Ovary (tissue), 10 donors: ENCODE measurements around the gene AAR2. TPM values are rescaled to one million over a fixed set of nuclear protein-coding genes. Genes with fewer than 3 reads are reported as not detected.

ENCODE experiments used
- DNase-seq, 5 donors: peaks; one replicate each; pipeline ENCODE4 v3.0.0-alpha.2; 2019 to 2020
- H3K27ac ChIP-seq, 2 donors: fragments of 200-600 bp; one replicate each; pipeline versions ENCODE4 v1.5.1 to v1.8.0; 2019 to 2022
- H3K27me3 ChIP-seq: fragments of 200-600 bp; one replicate; pipeline ENCODE4 v1.8.0; 2022
- H3K36me3 ChIP-seq: fragments of 200-600 bp; sonication (generic); one replicate; pipeline ENCODE4 v1.5.1; 2019
- H3K4me1 ChIP-seq: one replicate; pipeline ENCODE4 v1.8.1; 2013; ENCODE audit warnings: mild to moderate bottlenecking, moderate library complexity; ENCODE audit not compliant: insufficient read depth
- H3K4me3 ChIP-seq: fragments of 200-600 bp; sonication (generic); one replicate; pipeline ENCODE4 v1.5.1; 2017
- H3K9me3 ChIP-seq, 2 donors: fragments of 200-600 bp in 1 of 2; sonication (generic) in 1 of 2; one replicate each; pipeline versions ENCODE4 v1.5.1 to v1.8.1; 2013 to 2019; ENCODE audit warnings: mild to moderate bottlenecking in 1 of 2, moderate library complexity in 1 of 2
- EP300 ChIP-seq: sonication (generic); formaldehyde crosslinking; IDR thresholded peaks from one replicate; pipeline ENCODE4 v1.6.1; 2017; ENCODE audit warnings: antibody characterized with exemption
- POLR2A ChIP-seq: fragments of 450-650 bp; IDR thresholded peaks from one replicate; pipeline ENCODE4 v1.6.1; 2017; ENCODE audit warnings: antibody characterized with exemption, mild to moderate bottlenecking, moderate library complexity
- WGBS, 3 donors: extraction: QIAGEN DNeasy Blood & Tissue Kit in 1 of 3; methylation state at CpG; one replicate each; pipeline versions ENCODE4 v1.1.5 to v1.1.7; 2013 to 2017; 5-methylcytosine and 5-hydroxymethylcytosine counted together
- intact Hi-C, 4 donors: fragments of 100-400 bp; cut with DNase I; formaldehyde crosslinking; loops; one replicate each; pipeline versions ENCODE4 v1.11.0 to v1.15.1; 2022 to 2023
- long read RNA-seq, 3 donors: library from polyadenylated mRNA in 2 of 3; unstranded in 2 of 3; transcript quantifications; one replicate each; pipeline ENCODE4 v2.0.0 and lab custom pipeline, GENCODE V29; 2021 to 2026
- polyA plus RNA-seq, 2 donors: library from polyadenylated mRNA; stranded (reverse); fragments of 200-250 nt in 1 of 2; fragments of 350-450 nt in 1 of 2; fragmentation: Illumina TruSeq in 1 of 2; extraction: RNeasy Lipid Tissue Mini Kit (QIAGEN cat#74804) in 1 of 2; gene quantifications; one replicate each; pipeline ENCODE4 v1.2.3, GENCODE V29; 2013 to 2014
- total RNA-seq, 7 donors: library from RNA; depleted of rRNA in 2 of 7; stranded (reverse); fragments of >200 nt in 2 of 7; fragmentation: NEBNext Ultra II Directional in 3 of 7; extraction: Animal tissue kit (Norgen Biotek cat#: 25700) in 3 of 7; gene quantifications; one replicate each; pipeline versions ENCODE4 v1.1.0 to v1.2.4, GENCODE V29; 2016 to 2023
- TF ChIP-seq, protein P1 (sequence below), 3 donors: fragments of 450-650 bp in 2 of 3; fragments of 200-600 bp in 1 of 3; IDR thresholded peaks; one replicate each; pipeline versions ENCODE4 v1.5.1 to v1.8.0; 2016 to 2022; ENCODE audit warnings: antibody characterized with exemption in 3 of 3, mild to moderate bottlenecking in 1 of 3
- donor health status: DM: no; HTN: no; CAD: no; lungs with moderate emphysema.
- donor health status: DM: no; HTN: no; CAD: no.
- donor health status: Bipolar disorder and iron deficiency.
- donor health status: DM: yes; HTN: yes; CAD: no.
- donor health status: DM: no; HTN: no; CAD: no.
- donor health status: DM: yes; HTN: yes; CAD: no.

Gene AAR2, protein sequence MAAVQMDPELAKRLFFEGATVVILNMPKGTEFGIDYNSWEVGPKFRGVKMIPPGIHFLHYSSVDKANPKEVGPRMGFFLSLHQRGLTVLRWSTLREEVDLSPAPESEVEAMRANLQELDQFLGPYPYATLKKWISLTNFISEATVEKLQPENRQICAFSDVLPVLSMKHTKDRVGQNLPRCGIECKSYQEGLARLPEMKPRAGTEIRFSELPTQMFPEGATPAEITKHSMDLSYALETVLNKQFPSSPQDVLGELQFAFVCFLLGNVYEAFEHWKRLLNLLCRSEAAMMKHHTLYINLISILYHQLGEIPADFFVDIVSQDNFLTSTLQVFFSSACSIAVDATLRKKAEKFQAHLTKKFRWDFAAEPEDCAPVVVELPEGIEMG
- 10 to 100 TPM; 19.7 to 30.9 (median 26.6) TPM for total RNA-seq
- 10 to 100 TPM; 24.4 to 40.2 TPM for polyA plus RNA-seq
- long read RNA-seq, donor 1, transcript AAR2-202 (4 exons, 2,689 nt), result minor isoform, 21 of 480 reads
- long read RNA-seq, donor 1, transcript AAR2-201 (4 exons, 2,430 nt), result major isoform, 315 of 480 reads
- long read RNA-seq, donor 1, partial matches to known transcripts, result 126 of 480 reads
- long read RNA-seq, donor 1, other reads (novel, unspliced or antisense), result 18 of 480 reads
- long read RNA-seq, donor 2, transcript AAR2-201 (4 exons, 2,430 nt), result major isoform, 19 of 35 reads
- long read RNA-seq, donor 2, partial matches to known transcripts, result 16 of 35 reads
- long read RNA-seq, donor 2, other reads (novel, unspliced or antisense), result 0 of 35 reads
- long read RNA-seq, donor 3, transcript AAR2-202 (4 exons, 2,689 nt), result minor isoform, 7 of 120 reads
- long read RNA-seq, donor 3, transcript AAR2-201 (4 exons, 2,430 nt), result major isoform, 91 of 120 reads
- long read RNA-seq, donor 3, partial matches to known transcripts, result 13 of 120 reads
- long read RNA-seq, donor 3, other reads (novel, unspliced or antisense), result 9 of 120 reads

DNA sequence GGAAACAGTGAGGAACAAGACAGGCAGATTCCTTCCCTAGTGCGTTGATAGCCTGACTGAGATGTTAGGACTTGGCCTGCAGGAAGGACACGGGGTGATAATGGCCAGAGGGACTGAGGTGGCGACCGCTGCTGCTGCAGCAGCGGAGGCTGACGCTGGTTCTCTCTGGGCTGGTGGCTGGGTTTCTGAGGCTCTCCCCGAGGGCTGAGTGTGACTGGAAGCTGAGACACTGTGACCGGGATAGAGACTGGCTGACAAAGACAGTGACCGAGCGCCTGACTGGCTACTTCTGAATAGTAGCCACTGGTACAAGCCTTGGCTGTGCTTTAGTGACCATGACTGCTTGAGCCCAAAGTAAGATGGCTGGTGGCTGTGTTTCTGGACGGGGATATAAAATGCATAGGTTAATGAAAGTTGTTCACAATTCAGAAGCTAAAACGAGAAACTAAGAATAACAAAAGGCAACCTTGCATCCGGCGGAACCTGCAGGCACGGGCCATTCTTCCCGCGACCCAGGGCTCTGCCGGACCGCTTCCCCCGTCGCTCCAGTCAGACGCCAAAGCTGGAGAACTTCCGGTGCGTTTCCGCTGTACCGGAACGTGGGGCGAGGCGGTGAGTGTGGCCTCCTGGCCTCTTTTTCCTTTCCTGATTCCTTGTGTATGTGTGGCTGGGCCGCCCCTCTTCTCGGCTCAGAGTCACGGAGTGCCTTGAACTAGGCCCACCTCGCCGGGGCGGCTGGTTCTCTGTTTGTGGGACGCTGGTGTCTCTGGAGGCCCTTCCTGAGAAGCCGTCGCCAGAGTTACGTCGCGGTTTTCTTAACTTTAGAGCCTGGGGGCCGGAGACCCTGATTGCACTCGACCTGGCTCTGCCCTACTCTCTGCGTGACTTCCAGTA is at the start of gene AAR2:
AAR2 (plus strand) TSS at position 587 of the 894 bp plus-strand sequence. CDS start 3,391 bp downstream, outside the sequence.
- peak within 1 kb of the TSS; percentile 49 to 62 for H3K27ac ChIP-seq
- TF ChIP-seq POLR2A, result peak; percentile 30
- TF ChIP-seq, protein P1, sequence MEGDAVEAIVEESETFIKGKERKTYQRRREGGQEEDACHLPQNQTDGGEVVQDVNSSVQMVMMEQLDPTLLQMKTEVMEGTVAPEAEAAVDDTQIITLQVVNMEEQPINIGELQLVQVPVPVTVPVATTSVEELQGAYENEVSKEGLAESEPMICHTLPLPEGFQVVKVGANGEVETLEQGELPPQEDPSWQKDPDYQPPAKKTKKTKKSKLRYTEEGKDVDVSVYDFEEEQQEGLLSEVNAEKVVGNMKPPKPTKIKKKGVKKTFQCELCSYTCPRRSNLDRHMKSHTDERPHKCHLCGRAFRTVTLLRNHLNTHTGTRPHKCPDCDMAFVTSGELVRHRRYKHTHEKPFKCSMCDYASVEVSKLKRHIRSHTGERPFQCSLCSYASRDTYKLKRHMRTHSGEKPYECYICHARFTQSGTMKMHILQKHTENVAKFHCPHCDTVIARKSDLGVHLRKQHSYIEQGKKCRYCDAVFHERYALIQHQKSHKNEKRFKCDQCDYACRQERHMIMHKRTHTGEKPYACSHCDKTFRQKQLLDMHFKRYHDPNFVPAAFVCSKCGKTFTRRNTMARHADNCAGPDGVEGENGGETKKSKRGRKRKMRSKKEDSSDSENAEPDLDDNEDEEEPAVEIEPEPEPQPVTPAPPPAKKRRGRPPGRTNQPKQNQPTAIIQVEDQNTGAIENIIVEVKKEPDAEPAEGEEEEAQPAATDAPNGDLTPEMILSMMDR (IDR thresholded peaks at IDR 0.05), result no peak
- peaks cover 8% of the 10 kb centered on the region for H3K4me1 ChIP-seq
- peak within 1 kb of the TSS; percentile 91 for H3K4me3 ChIP-seq
- intact Hi-C loops, result no loop called here
- peak; percentile 70 to 85 (median 76) for DNase-seq
- 9 to 11% (median 10%) methylated on average over 44 of the region's 44 CpGs for WGBS, 3 donors
- H3K36me3 ChIP-seq, result no peaks in the 10 kb centered on the region
- no peaks in the 10 kb centered on the region for H3K9me3 ChIP-seq
- no peaks in the 10 kb centered on the region for H3K27me3 ChIP-seq

DNA sequence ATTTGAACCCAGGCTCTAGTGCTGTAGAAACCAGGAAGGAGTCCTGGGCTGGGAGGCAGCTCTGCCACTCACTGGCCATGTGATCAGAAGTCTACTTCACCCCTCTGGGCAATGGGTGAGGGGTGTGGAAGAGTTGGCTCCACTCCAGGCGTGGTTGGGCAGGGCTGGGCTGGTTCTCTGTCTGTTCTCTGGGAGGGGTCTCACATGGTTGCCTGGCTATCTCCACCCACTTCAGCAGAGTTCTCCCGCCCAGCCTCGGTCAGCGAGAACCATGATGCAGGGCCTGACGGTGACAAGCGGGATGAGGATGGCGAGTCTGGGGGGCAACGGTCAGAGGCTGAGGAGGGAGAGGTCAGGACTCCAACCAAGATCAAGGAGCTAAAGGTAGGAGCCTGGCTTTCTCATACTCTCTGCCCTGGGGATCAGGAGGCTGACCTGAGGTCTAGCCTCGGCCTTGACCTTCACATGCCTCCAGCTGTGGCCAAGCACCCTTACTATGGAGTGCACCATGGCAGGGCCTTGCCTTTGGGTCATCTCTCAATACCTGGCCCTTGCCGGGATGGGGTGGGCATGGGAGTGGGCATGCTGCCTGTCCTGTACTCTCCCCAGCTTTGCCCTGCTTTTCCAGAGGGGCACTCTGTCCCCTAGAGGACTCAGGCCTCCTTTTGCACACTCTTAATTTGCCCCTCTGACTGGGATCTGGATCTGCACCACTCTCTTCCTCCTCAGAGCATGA is 42.1 kb upstream of the AAR2 start:
- Histone ChIP-seq H3K27me3 (no peaks in the 10 kb centered on the region), H3K4me1 (no peaks in the 10 kb centered on the region), H3K27ac (no peak overlapping the region), H3K4me3 (no peak overlapping the region), H3K36me3 (no peaks in the 10 kb centered on the region), H3K9me3 (no peaks in the 10 kb centered on the region)
- intact Hi-C loops, result loop anchor here in 1 of 4 donors (10.0 kb wide), 1 partner anchor 199 kb away; no protein-coding TSS in a partner anchor
- WGBS, 3 donors, result 88 to 93% (median 93%) methylated on average over 10 of the region's 10 CpGs
- no peak for DNase-seq
- no peak for TF ChIP-seq POLR2A
- TF ChIP-seq EP300, result no peak
- TF ChIP-seq, protein P1 (IDR thresholded peaks at IDR 0.05), result no peak

DNA sequence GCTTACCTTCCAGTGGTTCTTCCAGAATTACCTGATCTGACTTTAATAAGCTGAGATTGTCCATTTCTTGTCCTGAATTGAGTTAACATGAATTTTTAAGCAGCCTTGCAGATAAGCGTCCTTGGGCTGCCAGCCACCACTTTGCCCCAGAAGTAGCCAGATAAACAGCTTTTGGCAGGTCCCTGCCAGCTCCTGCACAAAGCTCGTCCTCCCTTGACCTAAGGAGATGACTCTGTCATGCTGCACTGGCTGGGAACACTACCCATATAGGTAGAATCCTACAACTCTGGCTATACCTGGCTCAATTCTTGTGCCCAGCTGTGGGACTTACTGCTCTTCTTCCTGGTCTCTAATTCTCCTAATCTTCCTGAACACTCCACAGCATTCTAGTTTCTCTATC is 39.6 kb upstream of the AAR2 start:
- no peak for DNase-seq
- no peaks in the 10 kb centered on the region for H3K27me3 ChIP-seq
- no peak overlapping the region for H3K27ac ChIP-seq
- no peaks in the 10 kb centered on the region for H3K36me3 ChIP-seq
- WGBS, 3 donors, result 47 to 86% (median 63%) methylated on average over 2 of the region's 2 CpGs
- no peaks in the 10 kb centered on the region for H3K9me3 ChIP-seq
- no peak overlapping the region for H3K4me3 ChIP-seq
- intact Hi-C loops, result loop anchor here in 3 of 4 donors (5.0 to 10.0 kb wide), 2 partner anchors 202 to 204 kb away; no protein-coding TSS in a partner anchor
- H3K4me1 ChIP-seq, result no peaks in the 10 kb centered on the region
- TF ChIP-seq, protein P1 (IDR thresholded peaks at IDR 0.05), result no peak
- TF ChIP-seq POLR2A (no peak), EP300 (no peak)
